Spleen (tissue), 3 donors: ENCODE measurements around the gene MAGI2.

Experiments
- POLR2A ChIP-seq, 3 donors: fragments of 450-650 bp; IDR thresholded peaks; one replicate each; pipeline ENCODE4 v1.5.1; 2017; ENCODE audit warnings: antibody characterized with exemption in 3 of 3, mild to moderate bottlenecking in 1 of 3
- POLR2AphosphoS5 ChIP-seq, 3 donors: sonication (generic); formaldehyde crosslinking; IDR thresholded peaks; one replicate each; pipeline ENCODE4 v1.5.1; 2017; ENCODE audit warnings: antibody characterized with exemption in 3 of 3

DNA sequence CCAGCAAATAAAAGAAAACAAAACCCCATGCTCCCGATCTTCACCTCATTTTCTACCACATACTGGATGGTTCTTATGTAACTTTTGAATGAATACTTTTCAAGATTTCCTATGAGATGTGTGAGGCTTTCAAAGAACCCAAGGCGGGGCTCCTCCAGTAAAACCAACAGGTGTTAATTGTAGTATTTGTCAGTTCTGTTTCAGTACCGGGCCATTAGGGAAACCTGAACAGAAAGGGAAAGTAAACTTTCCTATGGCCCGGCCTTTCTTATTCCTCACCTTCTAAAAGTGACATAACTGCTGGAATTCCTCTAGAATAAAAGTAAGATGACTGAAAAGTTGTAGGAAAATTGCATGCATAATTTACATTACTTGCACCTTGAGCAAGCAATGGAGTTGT, 672.9 kb downstream of the MAGI2 start:
- TF ChIP-seq POLR2AphosphoS5 (IDR thresholded peaks at IDR 0.05) (no peak), POLR2A (IDR thresholded peaks at IDR 0.05) (no peak)
